T follicular helper cell (primary cell): ENCODE results near the gene BARHL2.

Source experiments
- DNase-seq: peaks from one replicate; pipeline ENCODE4 v3.0.0-alpha.2; 2020; ENCODE audit warnings: low read depth
- total RNA-seq, 2 experiments: gene quantifications; one replicate each; lab custom pipeline; 2026; lab: John Stamatoyannopoulos, UW

BARHL2 gene
- total RNA-seq: 0 reads per million in 2 experiments

DNA sequence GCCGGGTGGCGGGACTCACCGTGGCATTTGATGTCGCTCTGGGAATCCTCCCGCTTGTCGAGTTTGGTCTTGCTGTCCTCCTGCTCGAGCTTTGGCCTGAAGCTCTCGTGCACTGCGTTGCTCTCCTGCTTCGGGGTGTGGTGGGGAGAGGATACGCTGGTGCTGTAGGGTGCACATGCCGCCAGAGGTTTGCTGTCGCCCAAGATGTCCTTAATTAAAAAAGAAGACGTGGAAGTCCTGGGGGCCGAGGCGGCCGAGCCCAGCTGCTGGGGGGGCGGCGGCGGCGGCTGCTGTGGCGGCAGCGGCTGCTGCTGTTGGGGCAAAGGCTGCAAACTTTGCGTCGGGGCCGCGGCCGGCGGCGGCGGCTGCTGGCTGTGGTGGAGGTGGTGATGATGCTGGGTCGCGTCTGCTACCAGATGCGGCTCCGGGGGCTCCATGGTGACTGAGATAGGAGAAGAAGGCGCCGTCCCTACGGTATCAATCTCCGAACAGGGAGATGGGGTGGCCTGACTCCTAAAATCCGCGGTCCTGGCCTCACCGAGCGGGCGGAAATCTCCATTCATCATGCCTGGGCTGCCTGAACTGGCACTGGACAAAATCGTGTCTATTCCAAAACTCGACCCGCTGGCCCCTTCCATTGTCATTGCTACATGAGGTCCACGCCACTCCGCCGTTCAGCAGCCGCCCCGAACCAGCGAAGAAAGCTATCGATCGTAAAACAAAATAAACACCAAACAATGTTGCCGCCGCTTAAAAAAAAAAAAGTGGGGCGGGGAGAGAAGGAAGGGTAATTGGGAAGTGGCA, at the start of gene BARHL2:
Gene BARHL2 (minus strand): TSS at position 751 of the 804 bp plus-strand sequence. CDS start 107 bp downstream, at position 644.
- no peak for DNase-seq

DNA sequence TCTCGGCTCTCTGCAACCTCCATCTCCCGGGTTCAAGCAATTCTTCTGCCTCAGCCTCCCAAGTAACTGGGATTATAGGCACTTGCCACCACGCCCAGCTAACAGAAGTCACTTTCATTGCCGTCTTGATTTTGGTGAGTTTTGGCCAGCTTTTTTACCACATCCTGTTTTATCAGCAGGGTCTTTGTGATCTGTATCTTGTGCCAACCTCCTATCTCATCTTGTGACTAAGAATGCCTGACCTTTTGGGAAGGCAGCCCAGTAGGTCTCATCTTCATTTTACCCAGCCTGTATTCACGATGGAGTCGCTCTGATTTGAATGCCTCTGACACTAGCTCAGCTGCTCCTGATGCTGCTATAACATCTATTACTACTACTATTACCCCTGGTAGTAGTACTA, 46.8 kb upstream of the BARHL2 start:
- DNase-seq: no peak

DNA sequence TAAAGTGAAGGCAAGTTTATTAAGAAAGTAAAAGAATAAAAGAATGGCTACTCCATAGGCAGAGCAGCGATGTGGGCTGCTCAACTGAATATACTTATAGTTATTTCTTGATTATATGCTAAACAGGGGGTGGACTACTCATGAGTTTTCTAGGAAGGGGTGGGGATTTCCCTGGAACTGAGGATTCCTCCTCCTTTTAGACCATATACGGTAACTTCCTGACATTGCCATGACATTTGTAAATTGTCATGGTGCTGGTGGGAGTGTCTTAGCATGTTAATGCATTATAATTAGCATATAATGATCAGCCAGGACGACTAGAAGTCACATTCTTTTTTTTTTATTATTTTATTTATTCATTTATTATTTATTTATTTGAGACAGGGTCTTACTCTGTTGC, 46.4 kb upstream of the BARHL2 start:
- no peak for DNase-seq

DNA sequence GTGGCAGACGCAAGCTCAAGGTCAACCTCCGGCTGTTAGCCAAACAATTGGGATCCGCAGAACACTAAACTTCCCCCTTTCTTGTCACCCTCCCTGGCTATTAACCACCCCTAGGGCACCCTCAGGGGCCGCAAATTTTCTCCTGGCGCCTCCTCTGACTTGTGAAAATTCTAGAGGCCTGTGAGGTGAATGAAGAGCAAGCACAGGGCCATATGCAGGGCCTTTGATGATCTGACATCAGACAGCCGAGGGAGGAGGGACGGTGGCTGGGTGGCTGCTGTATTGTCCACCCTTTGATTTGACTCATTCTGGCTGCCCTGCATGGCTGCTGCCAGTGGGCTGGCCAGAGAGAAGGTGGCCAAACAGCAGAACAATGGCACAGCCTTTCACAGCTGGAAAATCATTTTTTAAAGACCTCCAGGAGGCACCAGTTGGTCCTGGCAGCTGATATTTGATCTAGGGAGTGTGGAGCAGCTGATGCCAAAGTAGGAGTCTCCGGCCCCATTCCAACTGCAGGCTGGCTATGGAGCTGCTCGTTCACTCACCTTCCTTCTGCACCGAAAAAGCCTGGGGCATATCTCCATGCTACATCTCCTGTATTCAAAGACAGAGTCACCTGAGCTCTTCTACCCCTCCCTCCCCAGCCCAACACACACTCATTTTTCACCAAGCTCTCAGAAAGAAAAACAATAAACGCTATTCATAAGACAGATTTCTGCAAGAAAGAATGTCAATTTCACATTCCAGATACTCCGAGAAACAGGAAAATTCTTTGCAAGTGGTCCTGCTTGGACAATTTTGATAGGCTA, 44.9 kb upstream of the BARHL2 start:
- no peak for DNase-seq

DNA sequence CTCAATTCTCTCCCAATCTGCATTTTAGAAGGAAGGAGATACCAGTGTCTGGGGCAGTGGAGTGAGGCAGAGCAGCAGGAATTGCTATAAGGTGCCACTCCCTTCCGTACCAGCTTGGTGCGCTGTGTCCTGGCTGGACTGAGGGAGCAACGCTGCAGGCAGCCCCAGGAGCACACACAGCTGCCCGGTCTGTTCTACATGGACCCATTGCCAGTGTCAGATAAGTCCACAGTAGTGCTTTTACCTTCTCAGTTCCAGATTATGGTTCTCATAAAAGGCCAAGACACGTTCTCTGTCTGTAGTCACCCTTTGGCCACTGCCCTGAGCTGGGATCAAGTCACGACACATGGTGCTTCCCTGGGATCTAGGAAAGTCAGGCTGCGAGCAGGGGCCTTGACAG, 44.1 kb upstream of the BARHL2 start:
- DNase-seq: no peak

DNA sequence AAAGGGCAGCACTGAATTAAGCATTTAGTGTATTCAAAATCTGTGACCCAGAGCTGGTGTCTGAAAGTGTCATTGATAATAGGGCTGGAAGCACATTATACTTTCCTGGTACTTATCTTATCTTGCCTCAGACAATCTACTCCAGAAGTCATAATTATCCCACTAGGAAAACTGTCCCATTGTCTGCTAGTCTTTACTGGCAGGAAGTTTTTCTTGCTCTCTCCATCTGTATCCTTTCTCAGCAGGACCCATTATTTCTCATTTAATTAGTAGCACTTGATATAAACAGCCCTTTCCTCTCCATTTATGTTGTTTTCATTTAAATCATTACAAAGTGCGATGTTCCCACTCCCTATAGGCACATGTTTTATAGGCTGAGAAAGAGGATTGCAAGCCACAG, 36.5 kb upstream of the BARHL2 start:
- DNase-seq: no peak

DNA sequence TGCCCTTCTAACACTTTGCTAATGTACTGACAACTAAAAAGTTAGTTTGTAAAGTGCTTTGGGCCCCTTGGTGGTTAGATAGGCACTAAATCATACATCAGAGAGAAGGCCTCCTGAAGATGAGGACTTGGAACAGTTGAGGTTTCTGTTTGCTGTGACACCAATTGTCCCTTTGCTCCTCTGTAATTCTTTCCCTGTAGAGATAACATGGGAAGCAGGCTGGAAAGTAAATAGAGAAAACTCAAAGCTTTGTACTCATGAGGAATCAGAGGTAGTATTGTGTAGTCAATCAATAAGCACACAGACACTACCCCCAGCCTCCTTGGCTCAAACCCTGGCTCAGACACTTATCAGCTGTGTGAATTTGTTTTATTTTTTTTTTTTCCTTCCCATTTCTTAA, 31.6 kb upstream of the BARHL2 start:
- DNase-seq: no peak

DNA sequence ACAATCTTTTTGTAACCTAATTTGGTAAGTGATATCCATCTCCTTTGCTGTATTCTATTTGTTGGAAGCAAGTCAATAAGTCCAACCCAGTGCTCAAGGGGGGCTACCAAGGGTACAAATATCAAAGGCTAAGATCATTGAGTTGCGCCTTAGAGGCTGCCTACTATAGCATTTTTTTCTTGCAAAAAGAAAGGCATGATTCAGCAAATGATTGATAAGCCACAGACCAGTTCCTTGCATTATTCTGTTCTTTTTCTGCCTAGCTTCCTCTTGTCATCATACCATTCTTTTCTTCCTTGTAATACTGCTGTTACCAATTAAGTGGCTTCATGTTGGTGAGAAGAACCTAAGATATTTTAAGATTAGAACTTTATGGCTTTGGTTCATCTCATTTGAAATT, 29.8 kb upstream of the BARHL2 start:
- DNase-seq: no peak

DNA sequence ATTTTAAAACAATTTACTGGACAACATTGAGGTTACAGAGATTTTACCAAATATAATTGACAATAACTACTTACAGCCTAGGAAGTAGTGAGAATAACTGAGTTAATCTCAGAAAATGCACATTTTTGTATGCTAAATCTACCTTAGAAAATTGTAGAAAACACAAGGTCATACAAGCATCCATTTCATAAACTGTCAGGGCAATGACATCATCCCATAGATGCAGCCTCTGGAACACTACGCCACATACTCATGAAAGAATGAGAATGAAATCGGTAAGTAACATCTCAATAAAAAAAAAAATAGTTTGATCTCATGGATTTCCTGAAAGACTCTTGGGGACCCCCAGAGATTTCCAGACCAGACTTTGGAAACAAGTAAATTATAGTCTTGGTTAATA, 28.9 kb upstream of the BARHL2 start:
- no peak for DNase-seq

DNA sequence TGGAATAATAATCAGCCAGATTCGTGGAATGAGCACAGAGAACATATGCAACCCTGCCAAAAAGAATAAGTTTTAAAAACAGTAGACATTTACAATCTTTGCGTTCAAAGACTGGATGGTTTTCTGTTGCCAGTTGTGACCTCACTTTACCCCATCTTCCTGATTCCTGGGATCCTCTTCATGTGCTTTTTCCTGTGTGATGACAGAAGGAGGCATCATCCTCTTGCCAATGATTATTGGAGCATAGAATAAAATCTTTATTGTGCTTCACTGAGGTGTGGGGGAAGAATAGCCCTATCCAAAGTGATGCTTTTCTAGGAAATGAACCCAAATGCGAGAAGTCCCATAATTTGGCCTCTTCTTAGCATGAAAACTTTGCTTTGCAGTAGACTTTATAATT, 15.0 kb upstream of the BARHL2 start:
- DNase-seq: no peak

DNA sequence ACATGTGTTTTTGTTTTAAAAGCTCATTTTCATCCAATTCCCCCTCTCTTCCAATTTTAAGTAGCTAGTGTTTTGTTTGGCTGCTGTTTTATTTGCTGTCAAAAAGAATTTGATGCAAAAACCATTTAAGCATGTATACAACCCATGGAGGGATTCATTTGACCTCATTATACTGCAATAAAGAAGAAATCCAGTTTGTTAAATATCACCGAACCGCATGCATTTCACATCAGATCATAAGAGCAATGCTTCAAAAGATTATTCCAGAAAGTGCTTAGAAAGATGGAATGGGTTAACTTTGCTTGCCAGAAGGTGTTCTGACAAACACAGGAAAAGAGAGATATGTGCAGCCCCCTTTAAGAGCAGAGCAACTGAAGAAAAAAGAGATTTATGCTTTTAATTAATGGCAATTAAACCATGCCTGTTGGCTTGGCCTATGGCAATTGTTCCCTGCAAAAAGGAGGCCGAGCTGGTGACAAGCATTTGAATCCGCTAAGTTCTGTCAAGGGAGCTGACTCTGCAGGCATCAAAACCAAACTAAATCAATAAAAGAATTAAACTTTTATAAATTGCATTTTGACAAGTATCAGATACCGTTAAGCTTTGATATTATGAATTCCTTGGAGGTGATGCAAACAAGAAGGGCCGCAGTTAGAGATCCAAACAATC, 14.4 kb upstream of the BARHL2 start:
- DNase-seq: no peak

DNA sequence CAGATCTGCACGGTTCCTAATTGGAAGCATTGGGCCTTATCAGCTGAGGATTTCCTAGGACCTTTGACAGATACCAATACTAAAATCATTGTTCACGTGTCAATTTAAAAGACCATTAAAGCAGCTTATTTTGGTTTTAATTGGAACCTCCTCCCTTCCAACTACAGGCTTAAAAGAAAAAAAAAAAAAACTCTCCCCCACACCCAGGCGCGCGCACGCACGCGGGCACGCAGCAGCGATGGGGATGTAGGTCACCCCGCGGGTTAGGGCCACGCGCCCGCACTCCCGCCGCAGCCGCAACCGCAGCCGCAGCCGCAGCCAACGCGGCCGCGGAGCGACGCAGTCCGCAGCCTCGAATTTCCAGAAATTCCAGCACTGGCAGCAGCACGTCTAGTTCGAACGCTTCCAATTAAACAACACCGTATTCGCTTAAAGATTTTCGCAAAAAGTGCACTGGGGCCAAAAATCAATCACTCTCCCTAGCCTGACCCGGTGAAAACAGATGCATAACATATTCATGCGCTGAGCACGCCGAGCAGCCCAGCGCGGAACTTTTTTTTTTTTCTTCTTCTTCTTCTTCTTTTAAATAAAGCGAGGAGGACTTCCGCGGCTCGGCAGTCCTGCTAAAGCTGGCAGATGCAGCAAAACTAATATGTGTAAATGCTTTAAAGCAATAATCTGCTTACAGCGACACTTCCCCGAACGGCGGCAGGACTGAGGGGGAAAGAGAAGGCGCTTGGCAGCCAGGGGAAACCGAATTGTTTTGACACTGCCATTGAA, 13.3 kb upstream of the BARHL2 start:
- no peak for DNase-seq

DNA sequence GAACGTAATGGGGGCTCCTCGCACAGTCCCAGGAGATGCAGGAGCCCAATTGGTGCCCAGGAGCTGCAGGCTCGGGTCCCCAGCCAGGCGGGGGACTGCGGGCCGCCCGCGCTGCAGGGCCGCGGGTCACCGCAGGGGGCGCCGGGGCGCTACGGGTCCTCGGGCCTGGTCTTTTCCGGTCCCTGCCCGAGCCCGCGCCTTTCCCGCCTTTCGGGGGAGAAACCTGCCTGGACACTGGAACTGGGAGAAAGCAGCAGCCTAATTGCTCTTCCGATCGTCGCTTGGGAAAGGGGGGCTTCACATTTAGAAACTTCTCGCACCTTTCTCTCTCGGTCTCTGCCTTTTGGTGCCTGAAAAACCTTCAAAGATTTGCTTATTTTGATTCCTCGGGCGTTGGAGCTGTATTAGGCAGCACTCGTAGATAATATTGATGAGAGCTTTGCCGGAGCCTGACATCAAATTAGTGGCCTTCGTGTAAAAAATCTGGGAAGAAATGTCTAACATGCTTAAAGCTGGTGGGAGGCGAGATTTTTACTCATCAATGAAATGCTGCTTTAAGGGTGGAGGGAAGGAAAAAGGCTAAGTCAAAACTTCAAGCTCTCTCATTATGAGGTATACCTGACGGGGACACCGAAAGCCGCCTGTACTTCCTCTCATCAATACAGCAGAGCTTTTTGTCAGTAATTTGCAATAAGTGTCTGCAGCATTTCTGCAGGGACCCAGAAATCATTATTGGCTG, 12.6 kb upstream of the BARHL2 start:
- no peak for DNase-seq

DNA sequence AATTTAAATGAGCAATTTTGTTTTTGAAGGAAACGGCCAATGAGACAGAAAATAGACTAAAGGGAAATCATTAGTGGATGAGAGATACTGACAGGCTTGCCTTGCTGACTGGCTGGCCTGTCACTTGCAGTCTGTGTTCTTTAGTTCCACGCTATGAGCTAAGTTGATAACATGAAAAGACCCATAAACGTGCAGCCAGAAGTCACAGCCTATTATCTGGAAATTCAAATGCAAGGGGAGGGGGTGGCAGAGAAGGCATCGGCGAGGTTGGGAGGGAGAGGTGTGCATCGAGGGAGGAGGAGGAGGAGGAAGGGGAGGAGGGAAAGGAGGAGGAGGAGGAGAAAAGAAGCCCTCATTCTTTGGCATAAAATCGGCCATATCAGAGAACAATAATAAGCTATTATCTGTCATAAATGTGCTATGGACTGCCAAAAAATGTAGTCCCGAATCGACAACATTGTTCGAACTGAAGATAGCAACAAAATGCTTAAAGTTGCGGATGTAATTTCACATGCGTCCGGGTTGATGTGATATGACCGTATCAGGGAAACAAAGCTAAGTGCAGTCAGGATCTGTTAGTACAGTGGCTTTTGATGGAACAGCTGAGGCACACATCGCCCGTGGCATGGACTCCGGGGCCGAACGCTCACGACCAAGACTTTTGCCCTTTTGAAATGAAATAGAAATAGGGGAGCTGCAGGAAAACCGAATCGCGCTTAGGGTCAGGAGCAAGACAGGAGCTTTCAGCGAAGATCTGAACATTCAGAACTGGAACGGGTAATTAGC, 11.6 kb upstream of the BARHL2 start:
- no peak for DNase-seq

DNA sequence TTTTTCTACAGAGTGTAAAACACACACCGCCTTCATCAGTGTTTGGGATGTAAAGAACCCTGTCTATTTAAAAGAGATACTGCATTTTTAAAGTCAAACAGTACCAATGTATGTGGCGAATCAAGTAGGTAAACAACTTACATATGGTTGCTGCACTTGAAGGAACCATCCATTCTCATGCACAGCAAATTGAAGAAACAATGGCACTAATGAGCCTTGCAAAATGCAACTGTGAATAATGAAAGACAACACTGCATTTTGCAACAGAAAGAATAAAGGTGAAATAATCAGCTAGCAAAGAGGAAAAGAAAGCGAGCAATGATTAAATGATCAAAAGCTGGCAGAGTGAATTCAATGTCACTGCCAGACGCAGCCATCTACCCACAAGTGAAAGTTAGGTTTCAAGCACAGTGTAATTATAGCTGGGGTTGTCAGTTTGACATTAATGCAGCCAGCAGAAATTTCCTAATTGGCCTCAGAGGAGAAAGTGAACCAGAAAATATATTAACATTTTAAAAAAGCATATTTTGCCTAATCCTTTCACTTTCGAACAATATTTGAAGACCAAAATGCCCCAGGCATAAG, 10.9 kb upstream of the BARHL2 start:
- no peak for DNase-seq

DNA sequence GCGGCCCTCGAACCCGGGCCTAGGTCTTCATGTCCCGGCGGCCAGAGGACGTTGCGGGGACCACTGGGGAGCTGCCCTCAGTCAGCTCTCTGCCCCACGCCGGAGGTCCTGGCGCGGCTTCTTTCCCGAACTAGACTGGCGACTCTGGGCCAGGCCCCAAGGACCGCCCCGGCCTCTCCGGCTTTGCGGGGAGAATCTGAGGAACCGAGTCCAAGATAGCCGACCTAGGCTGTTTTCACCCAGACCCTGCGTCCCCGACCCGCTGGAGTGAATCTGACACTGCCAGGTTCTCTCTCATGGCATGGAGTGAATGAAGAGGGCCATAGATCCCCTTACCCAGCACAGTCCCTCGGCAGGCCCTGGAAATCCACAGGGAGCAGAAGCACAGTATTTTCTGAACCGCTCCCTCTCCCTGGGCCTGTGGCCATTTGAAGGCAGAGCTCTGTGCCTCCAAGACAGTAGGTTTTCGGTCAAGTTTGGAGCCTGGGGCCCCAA, 9.9 kb upstream of the BARHL2 start:
- no peak for DNase-seq

DNA sequence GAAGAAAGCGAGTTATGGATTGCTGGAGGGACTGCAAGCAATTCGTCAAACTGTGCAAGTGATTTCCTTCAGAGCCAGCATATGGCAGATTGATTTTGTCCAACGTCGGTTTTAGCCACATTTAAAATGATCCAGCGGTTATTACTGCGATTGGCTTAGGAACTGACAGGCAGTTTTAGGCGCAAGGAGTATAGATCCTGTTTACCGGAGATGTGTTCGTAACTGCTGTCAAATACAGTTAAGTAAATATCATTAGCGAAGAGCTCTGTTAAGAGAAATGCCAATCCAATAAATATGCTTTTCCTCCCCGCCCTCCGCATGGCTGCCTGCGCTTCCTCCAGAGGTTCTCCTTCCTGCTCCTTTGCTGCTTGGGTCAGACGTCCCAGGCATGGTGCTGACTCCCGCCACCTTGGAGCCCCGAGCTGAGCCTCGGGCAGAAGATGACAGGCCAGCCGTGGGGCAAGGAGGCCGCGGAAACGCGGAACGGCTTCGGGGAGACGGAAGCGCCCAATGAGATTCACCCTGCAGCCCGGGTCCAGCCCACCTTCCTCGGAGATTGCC, 9.4 kb upstream of the BARHL2 start:
- DNase-seq: no peak

DNA sequence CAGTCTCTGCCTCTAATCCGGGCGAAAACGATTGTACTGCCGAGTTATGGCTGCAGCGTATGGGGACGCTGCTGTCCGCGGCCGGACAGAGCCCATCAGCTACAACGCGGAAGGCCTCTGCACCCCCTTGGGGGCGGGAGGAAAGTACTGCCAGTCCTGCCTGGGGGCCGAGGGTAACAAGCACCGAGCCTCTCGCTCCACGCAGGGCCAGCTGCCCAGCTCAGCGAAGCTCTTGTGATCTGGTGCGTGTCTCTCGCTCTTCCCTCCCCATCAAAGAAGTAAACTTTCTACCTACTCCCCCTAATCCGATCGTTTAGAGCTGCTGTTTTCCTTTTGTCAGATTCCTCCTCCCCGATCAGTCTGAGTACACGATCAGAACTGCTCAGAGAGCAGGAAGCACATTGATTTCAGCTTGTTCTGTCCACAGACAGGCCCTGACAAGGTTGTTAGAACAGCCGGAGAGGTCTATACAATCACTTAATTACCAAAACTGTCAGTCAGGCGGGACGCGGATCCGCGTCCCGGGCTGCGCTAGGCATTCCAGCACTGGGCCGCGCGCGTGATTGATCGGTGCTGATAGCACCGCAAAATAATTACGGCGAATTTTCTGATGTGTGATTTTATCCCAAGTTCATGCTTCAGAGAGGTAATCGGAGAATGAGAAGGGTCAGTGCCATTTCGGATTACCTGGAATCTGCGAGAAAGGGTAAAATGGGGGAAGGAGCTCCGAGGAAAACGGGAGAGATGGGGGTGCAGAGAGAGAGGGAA, 8.7 kb upstream of the BARHL2 start:
- DNase-seq: no peak
